Neural progenitor cell (in vitro differentiated cells): ENCODE measurements around the gene OSCP1.

Source experiments
- CTCF ChIP-seq: fragments of 200-600 bp; sonication (generic); IDR thresholded peaks from 2 replicates; pipeline ENCODE4 v1.5.1; 2017; ENCODE audit warnings: antibody characterized with exemption, mild to moderate bottlenecking
- EZH2 ChIP-seq: fragments of 200-600 bp; sonication (generic); IDR thresholded peaks from 2 replicates; pipeline ENCODE4 v1.6.1; 2017; ENCODE audit warnings: antibody characterized with exemption, mild to moderate bottlenecking, moderate library complexity
- EZH2phosphoT487 ChIP-seq: fragments of 200-600 bp; sonication (generic); IDR thresholded peaks from 2 replicates; pipeline ENCODE4 v1.6.1; 2017; ENCODE audit warnings: antibody characterized with exemption

- TF ChIP-seq CTCF = no peak
- TF ChIP-seq EZH2phosphoT487 = no peak
- no peak for TF ChIP-seq EZH2
These were observed 6.2 kb upstream of the OSCP1 start for GRCh38 chr1:36456391-36456928.
